Esophagus squamous epithelium (tissue), 5 donors: Measurements from ENCODE around the gene BMP7. TPM values are rescaled to one million over a fixed set of nuclear protein-coding genes. Genes with fewer than 3 reads are reported as not detected.

Source experiments
- DNase-seq: peaks from one replicate; lab custom pipeline; 2025; lab: John Stamatoyannopoulos, UW
- H3K27ac ChIP-seq, 4 donors: fragments of 200-600 bp; sonication (generic); one replicate each; pipeline ENCODE4 v1.5.1; 2016 to 2019; ENCODE audit warnings: mild to moderate bottlenecking in 1 of 4
- H3K27me3 ChIP-seq, 4 donors: fragments of 200-600 bp; sonication (generic); 1 replicate in 3 of 4; 2 replicates in 1 of 4; pipeline versions ENCODE4 v1.5.1 to v1.6.0; 2017 to 2021; ENCODE audit warnings: antibody characterized with exemption in 1 of 4
- H3K36me3 ChIP-seq, 3 donors: fragments of 200-600 bp; sonication (generic); one replicate each; pipeline ENCODE4 v1.5.1; 2016 to 2019
- H3K4me1 ChIP-seq, 3 donors: fragments of 200-600 bp; sonication (generic); one replicate each; pipeline ENCODE4 v1.5.1; 2017 to 2019
- H3K4me3 ChIP-seq, 4 donors: fragments of 200-600 bp; sonication (generic); 1 replicate in 3 of 4; 2 replicates in 1 of 4; pipeline ENCODE4 v1.5.1; 2016 to 2019; ENCODE audit warnings: mild to moderate bottlenecking in 2 of 4, moderate library complexity in 1 of 4
- H3K9me3 ChIP-seq, 3 donors: fragments of 200-600 bp; sonication (generic); one replicate each; pipeline ENCODE4 v1.5.1; 2016 to 2019
- CTCF ChIP-seq, 6 experiments: fragments of 450-650 bp in 4 of 6; fragments of 200-600 bp in 2 of 6; sonication (generic) in 2 of 6; IDR thresholded peaks; one replicate each; pipeline ENCODE4 v1.5.1; 2016 to 2019; ENCODE audit warnings: antibody characterized with exemption in 6 of 6, mild to moderate bottlenecking in 4 of 6, moderate library complexity in 4 of 6
- POLR2A ChIP-seq, 4 donors: fragments of 450-650 bp; IDR thresholded peaks; one replicate each; pipeline ENCODE4 v1.6.1; 2017; ENCODE audit warnings: antibody characterized with exemption in 4 of 4, mild to moderate bottlenecking in 4 of 4, moderate library complexity in 3 of 4
- WGBS, 2 donors: methylation state at CpG; one replicate each; pipeline ENCODE4 v1.1.5; 2018; 5-methylcytosine and 5-hydroxymethylcytosine counted together
- intact Hi-C: fragments of 100-400 bp; cut with DNase I; formaldehyde crosslinking; loops from one replicate; pipeline ENCODE4 v1.15.0; 2022
- total RNA-seq, 4 donors: library from RNA; depleted of rRNA; stranded (reverse); fragments of >200 nt; gene quantifications; one replicate each; pipeline ENCODE4 v1.1.0, GENCODE V29; 2016
- donor health status: DM: yes; HTN: yes; CAD: no.

The BMP7 gene
- total RNA-seq, 4 donors from 2014 or later: 21.8 to 59.8 (median 35.1) TPM

GRCh38 chr20:57313230-57313629 lies 46.8 kb upstream of the BMP7 start:
- DNase-seq: no peak
- WGBS, 2 donors: 42 to 58% methylated on average over 3 to 5 of the region's 5 CpGs
- Histone ChIP-seq H3K27me3 (peaks cover 0 to 4% (median 0%) of the 10 kb centered on the region in 4 donors), H3K4me3 (no peak overlapping the region), H3K4me1 (peaks cover 6 to 56% (median 19%) of the 10 kb centered on the region in 3 donors), H3K36me3 (no peaks in the 10 kb centered on the region), H3K9me3 (no peaks in the 10 kb centered on the region), H3K27ac (no peak overlapping the region)
- no peak for TF ChIP-seq POLR2A (IDR thresholded peaks at IDR 0.05)
- TF ChIP-seq CTCF (IDR thresholded peaks at IDR 0.05): no peak
- intact Hi-C loops: no loop called here

- 87% methylated on average over 5 to 6 of the region's 6 CpGs for WGBS, 2 donors
- no peak for TF ChIP-seq POLR2A (IDR thresholded peaks at IDR 0.05)
- TF ChIP-seq CTCF (IDR thresholded peaks at IDR 0.05): no peak
- H3K4me1 ChIP-seq: peaks cover 6 to 51% (median 19%) of the 10 kb centered on the region in 3 donors
- peaks cover 0 to 4% (median 0%) of the 10 kb centered on the region in 4 donors for H3K27me3 ChIP-seq
- H3K36me3 ChIP-seq: no peaks in the 10 kb centered on the region
- intact Hi-C loops: no loop called here
- H3K4me3 ChIP-seq: no peak overlapping the region
- H3K9me3 ChIP-seq: no peaks in the 10 kb centered on the region
- DNase-seq: no peak
- H3K27ac ChIP-seq: no peak overlapping the region
These were observed 45.7 kb upstream of the BMP7 start for GRCh38 chr20:57312138-57312537.

GRCh38 chr20:57310821-57311514 lies 44.5 kb upstream of the BMP7 start:
- Histone ChIP-seq H3K4me3 (no peak overlapping the region), H3K9me3 (no peaks in the 10 kb centered on the region), H3K4me1 (peaks cover 12 to 51% (median 20%) of the 10 kb centered on the region in 3 donors), H3K27ac (no peak overlapping the region), H3K27me3 (peaks cover 0 to 4% (median 0%) of the 10 kb centered on the region in 4 donors), H3K36me3 (no peaks in the 10 kb centered on the region)
- DNase-seq: no peak
- intact Hi-C loops: no loop called here
- 82 to 93% methylated on average over 6 to 11 of the region's 11 CpGs for WGBS, 2 donors
- no peak for TF ChIP-seq CTCF (IDR thresholded peaks at IDR 0.05)
- TF ChIP-seq POLR2A (IDR thresholded peaks at IDR 0.05): no peak

GRCh38 chr20:57309544-57310115 lies 43.2 kb upstream of the BMP7 start:
- Histone ChIP-seq H3K36me3 (no peaks in the 10 kb centered on the region), H3K4me1 (peaks cover 9 to 50% (median 19%) of the 10 kb centered on the region in 3 donors), H3K9me3 (no peaks in the 10 kb centered on the region), H3K4me3 (no peak overlapping the region), H3K27ac (no peak overlapping the region), H3K27me3 (peaks cover 0 to 4% (median 0%) of the 10 kb centered on the region in 4 donors)
- 79 to 81% methylated on average over 8 to 9 of the region's 9 CpGs for WGBS, 2 donors
- DNase-seq: no peak
- intact Hi-C loops: no loop called here
- TF ChIP-seq CTCF (IDR thresholded peaks at IDR 0.05) (no peak), POLR2A (IDR thresholded peaks at IDR 0.05) (no peak)
